HepG2 (cell line): ENCODE data around the gene CRYBA2. TPM values are rescaled to one million over a fixed set of nuclear protein-coding genes. Genes with fewer than 3 reads are reported as not detected.
A peak's percentile ranks its signal among the peaks of the same experiment; 100 is the strongest.

ENCODE experiments used
- BRD4 ChIP-seq: sonication (generic); formaldehyde crosslinking; IDR thresholded peaks from 2 replicates; pipeline ENCODE4 v1.4.0; 2020; ENCODE audit warnings: missing genetic modification reagents
- CAMTA2 ChIP-seq: sonication (generic); formaldehyde crosslinking; IDR thresholded peaks from 2 replicates; pipeline ENCODE4 v1.4.0; 2020; ENCODE audit warnings: mild to moderate bottlenecking, missing genetic modification reagents, borderline replicate concordance
- CCDC6 ChIP-seq: sonication (generic); formaldehyde crosslinking; IDR thresholded peaks from 2 replicates; pipeline ENCODE4 v1.8.1; 2022; ENCODE audit warnings: mild to moderate bottlenecking, missing genetic modification reagents, moderate library complexity
- ETV6 ChIP-seq: sonication (generic); formaldehyde crosslinking; conservative IDR thresholded peaks from 2 replicates; pipeline ENCODE4 v1.4.0; 2020; ENCODE audit warnings: missing genetic modification reagents
- HES4 ChIP-seq: sonication (generic); formaldehyde crosslinking; IDR thresholded peaks from 2 replicates; pipeline ENCODE4 v1.9.0; 2021; ENCODE audit warnings: mild to moderate bottlenecking, missing genetic modification reagents, borderline replicate concordance
- KDM1A ChIP-seq: IDR thresholded peaks from 2 replicates; pipeline ENCODE4 v1.6.1; 2016; ENCODE audit warnings: missing compliant biosample characterization
- MATR3 ChIP-seq: sonication (generic); formaldehyde crosslinking; IDR thresholded peaks from 2 replicates; pipeline ENCODE4 v1.4.0; 2020; ENCODE audit warnings: missing genetic modification reagents
- MYC ChIP-seq: sonication (generic); formaldehyde crosslinking; IDR thresholded peaks from 2 replicates; pipeline ENCODE4 v1.9.0; 2021; ENCODE audit warnings: missing genetic modification reagents, borderline replicate concordance
- PAX8 ChIP-seq: sonication (generic); formaldehyde crosslinking; IDR thresholded peaks from 2 replicates; pipeline ENCODE4 v1.8.0; 2022; ENCODE audit warnings: mild to moderate bottlenecking, missing genetic modification reagents, borderline replicate concordance
- ZNF3 ChIP-seq: IDR thresholded peaks from 2 replicates; pipeline ENCODE4 v1.7.0; 2017; ENCODE audit warnings: inconsistent platforms
- ZNF33B ChIP-seq: sonication (generic); formaldehyde crosslinking; IDR thresholded peaks from 2 replicates; pipeline ENCODE4 v1.5.1; 2020; ENCODE audit warnings: mild to moderate bottlenecking, missing genetic modification reagents
- ZNF512B ChIP-seq: sonication (generic); formaldehyde crosslinking; IDR thresholded peaks from 2 replicates; pipeline ENCODE4 v1.5.1; 2020; ENCODE audit warnings: missing genetic modification reagents, mild to moderate bottlenecking, borderline replicate concordance
- ZNF619 ChIP-seq: sonication (generic); formaldehyde crosslinking; IDR thresholded peaks from 2 replicates; pipeline ENCODE4 v1.4.0; 2020; ENCODE audit warnings: mild to moderate bottlenecking, missing genetic modification reagents
- ZNF766 ChIP-seq: sonication (generic); formaldehyde crosslinking; IDR thresholded peaks from 2 replicates; pipeline ENCODE4 v1.5.0; 2020; ENCODE audit warnings: missing genetic modification reagents, borderline replicate concordance
- ZNF776 ChIP-seq: sonication (generic); formaldehyde crosslinking; IDR thresholded peaks from 2 replicates; pipeline ENCODE4 v1.4.0; 2020; ENCODE audit warnings: mild to moderate bottlenecking, missing genetic modification reagents
- ZNF780A ChIP-seq: sonication (generic); formaldehyde crosslinking; IDR thresholded peaks from 2 replicates; pipeline ENCODE4 v1.8.0; 2022; ENCODE audit warnings: mild to moderate bottlenecking, missing genetic modification reagents, moderate library complexity
- polyA plus RNA-seq, 8 experiments: library from polyadenylated mRNA; depleted of rRNA in 3 of 8; stranded (reverse) in 7 of 8; unstranded in 1 of 8; fragments of >200 nt; fragmentation: Illumina TruSeq in 4 of 8; extraction: Trizol in 4 of 8; gene quantifications; 2 replicates each; pipeline versions ENCODE4 v1.2.1 to v1.2.3, GENCODE V29; 2011 to 2016; ENCODE audit warnings: low read depth in 4 of 8, missing spikeins in 1 of 8, mixed read lengths in 1 of 8; ENCODE audit not compliant: insufficient read depth in 1 of 8
- total RNA-seq, 5 experiments: library from RNA; depleted of rRNA; stranded (reverse); fragments of >200 nt; fragmentation: Illumina TruSeq; extraction: Trizol; gene quantifications; 2 replicates each; pipeline ENCODE4 v1.2.3, GENCODE V29; 2016; ENCODE audit warnings: low read depth in 1 of 5
- TF ChIP-seq, protein P1 (sequence below): sonication (generic); formaldehyde crosslinking; IDR thresholded peaks from 2 replicates; pipeline ENCODE4 v1.5.1; 2020; ENCODE audit warnings: missing genetic modification reagents, mild to moderate bottlenecking, borderline replicate concordance
- TF ChIP-seq, protein P2 (sequence below): sonication (generic); formaldehyde crosslinking; IDR thresholded peaks from 2 replicates; pipeline ENCODE4 v1.8.0; 2022; ENCODE audit warnings: mild to moderate bottlenecking, missing genetic modification reagents, borderline replicate concordance
- TF ChIP-seq, protein P3 (sequence below): sonication (generic); formaldehyde crosslinking; IDR thresholded peaks from 2 replicates; pipeline ENCODE4 v1.4.0; 2020; ENCODE audit warnings: missing genetic modification reagents

CRYBA2 gene
- total and polyA plus RNA-seq, 2 of the 13 experiments (the other 11 are each of a cell fraction or from before 2014, with no cell fraction given): not detected

DNA sequence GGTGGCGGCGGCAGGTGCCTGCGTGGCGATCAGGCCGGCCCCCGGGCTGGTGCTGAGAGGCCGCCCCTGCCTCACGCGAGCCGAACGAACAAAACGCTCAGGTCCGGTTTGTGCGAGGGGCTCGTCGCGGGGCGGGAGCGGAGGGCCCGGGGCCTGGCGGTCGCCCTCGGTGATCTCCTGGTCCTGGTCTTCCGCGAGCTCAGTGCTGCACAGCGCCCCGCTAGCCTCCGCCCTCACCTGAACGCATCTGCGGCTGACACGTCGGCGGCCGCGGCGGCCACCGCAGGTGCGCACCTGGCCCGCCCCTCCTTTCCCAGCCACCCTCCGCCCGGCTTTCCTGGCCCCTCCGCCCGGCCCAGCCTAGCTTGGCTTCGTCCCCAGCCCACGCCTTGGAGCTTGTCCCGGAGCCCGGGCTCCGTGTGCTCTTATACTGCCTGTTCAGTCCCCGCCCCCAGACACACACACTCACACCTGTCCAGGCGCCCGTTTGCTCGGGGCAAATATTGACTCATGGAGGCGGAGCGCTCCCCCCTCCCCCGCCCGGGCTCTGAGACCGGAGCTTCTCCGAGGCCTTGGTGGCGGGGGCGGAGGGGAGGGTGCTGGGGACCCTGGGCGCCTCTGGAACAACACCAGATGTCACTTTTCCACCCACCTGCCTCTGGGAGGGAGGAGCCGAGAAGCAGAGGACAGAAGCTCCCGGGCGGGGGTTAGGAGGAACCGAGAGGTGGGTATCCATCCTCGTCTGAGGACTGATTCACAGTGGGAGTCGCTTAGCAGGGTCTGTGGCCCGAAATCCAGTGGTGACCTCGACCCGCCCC lies 8.6 kb upstream of the CRYBA2 start (continued):
- TF ChIP-seq ZNF776 (CRISPR knock-in tag) (no peak; the same call in 1 of the 2 replicates), MYC (CRISPR knock-in tag) (peak; percentile 57; the same call in 1 of the 2 replicates), ZNF619 (no peak), KDM1A (CRISPR knock-in tag) (no peak), ZNF766 (CRISPR knock-in tag) (no peak), CCDC6 (CRISPR knock-in tag) (peak; percentile 67), BRD4 (no peak), ZNF512B (CRISPR knock-in tag) (peak; percentile 42; the same call in 1 of the 2 replicates), MATR3 (CRISPR knock-in tag) (no peak), ZNF3 (CRISPR knock-in tag) (no peak; the same call in 1 of the 2 replicates), ZNF780A (CRISPR knock-in tag) (0 out of 2 replicates have a peak, but pooled peaks have one; percentile 87), ZNF33B (CRISPR knock-in tag) (peak; percentile 92), PAX8 (CRISPR knock-in tag) (no peak), ETV6 (no peak), CAMTA2 (CRISPR knock-in tag) (0 out of 2 replicates have a peak, but pooled peaks have one; percentile 29), HES4 (peak; percentile 26; the same call in 1 of the 2 replicates)
- TF ChIP-seq, protein P1, sequence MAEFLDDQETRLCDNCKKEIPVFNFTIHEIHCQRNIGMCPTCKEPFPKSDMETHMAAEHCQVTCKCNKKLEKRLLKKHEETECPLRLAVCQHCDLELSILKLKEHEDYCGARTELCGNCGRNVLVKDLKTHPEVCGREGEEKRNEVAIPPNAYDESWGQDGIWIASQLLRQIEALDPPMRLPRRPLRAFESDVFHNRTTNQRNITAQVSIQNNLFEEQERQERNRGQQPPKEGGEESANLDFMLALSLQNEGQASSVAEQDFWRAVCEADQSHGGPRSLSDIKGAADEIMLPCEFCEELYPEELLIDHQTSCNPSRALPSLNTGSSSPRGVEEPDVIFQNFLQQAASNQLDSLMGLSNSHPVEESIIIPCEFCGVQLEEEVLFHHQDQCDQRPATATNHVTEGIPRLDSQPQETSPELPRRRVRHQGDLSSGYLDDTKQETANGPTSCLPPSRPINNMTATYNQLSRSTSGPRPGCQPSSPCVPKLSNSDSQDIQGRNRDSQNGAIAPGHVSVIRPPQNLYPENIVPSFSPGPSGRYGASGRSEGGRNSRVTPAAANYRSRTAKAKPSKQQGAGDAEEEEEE (CRISPR knock-in tag): peak; percentile 85; the same call in 1 of the 2 replicates
- TF ChIP-seq, protein P2, sequence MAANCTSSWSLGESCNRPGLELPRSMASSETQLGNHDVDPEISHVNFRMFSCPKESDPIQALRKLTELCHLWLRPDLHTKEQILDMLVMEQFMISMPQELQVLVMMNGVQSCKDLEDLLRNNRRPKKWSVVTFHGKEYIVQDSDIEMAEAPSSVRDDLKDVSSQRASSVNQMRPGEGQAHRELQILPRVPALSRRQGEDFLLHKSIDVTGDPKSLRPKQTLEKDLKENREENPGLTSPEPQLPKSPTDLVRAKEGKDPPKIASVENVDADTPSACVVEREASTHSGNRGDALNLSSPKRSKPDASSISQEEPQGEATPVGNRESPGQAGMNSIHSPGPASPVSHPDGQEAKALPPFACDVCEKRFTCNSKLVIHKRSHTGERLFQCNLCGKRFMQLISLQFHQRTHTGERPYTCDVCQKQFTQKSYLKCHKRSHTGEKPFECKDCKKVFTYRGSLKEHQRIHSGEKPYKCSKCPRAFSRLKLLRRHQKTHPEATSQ (CRISPR knock-in tag): no peak
- TF ChIP-seq, protein P3, sequence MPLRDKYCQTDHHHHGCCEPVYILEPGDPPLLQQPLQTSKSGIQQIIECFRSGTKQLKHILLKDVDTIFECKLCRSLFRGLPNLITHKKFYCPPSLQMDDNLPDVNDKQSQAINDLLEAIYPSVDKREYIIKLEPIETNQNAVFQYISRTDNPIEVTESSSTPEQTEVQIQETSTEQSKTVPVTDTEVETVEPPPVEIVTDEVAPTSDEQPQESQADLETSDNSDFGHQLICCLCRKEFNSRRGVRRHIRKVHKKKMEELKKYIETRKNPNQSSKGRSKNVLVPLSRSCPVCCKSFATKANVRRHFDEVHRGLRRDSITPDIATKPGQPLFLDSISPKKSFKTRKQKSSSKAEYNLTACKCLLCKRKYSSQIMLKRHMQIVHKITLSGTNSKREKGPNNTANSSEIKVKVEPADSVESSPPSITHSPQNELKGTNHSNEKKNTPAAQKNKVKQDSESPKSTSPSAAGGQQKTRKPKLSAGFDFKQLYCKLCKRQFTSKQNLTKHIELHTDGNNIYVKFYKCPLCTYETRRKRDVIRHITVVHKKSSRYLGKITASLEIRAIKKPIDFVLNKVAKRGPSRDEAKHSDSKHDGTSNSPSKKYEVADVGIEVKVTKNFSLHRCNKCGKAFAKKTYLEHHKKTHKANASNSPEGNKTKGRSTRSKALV: peak; percentile 39; the same call in 1 of the 2 replicates
